ENCODE data around the gene ZKSCAN1. TPM values are rescaled to one million over a fixed set of nuclear protein-coding genes. Genes with fewer than 3 reads are reported as not detected.
A peak's percentile ranks its signal among the peaks of the same experiment; 100 is the strongest.

ZKSCAN1 gene
- total RNA-seq, 3 donors from 2014 or later, result 105 to 153 (median 129) TPM

DNA sequence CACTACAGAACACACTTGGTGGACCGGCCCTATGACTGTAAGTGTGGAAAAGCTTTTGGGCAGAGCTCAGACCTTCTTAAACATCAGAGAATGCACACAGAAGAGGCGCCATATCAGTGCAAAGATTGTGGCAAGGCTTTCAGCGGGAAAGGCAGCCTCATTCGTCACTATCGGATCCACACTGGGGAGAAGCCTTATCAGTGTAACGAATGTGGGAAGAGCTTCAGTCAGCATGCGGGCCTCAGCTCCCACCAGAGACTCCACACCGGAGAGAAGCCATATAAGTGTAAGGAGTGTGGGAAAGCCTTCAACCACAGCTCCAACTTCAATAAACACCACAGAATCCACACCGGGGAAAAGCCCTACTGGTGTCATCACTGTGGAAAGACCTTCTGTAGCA, 48.8 kb downstream of the ZKSCAN1 start:
- H3K9me3 ChIP-seq, result no peaks in the 10 kb centered on the region
- H3K4me3 ChIP-seq, result no peak overlapping the region
- intact Hi-C loops (cut with DNase I, micrococcal nuclease), result no loop called here
- ATAC-seq (no peak), DNase-seq (no peak)
- H3K36me3 ChIP-seq (ENCODE audit: low read depth), result no peaks in the 10 kb centered on the region
- TF ChIP-seq, protein P1, sequence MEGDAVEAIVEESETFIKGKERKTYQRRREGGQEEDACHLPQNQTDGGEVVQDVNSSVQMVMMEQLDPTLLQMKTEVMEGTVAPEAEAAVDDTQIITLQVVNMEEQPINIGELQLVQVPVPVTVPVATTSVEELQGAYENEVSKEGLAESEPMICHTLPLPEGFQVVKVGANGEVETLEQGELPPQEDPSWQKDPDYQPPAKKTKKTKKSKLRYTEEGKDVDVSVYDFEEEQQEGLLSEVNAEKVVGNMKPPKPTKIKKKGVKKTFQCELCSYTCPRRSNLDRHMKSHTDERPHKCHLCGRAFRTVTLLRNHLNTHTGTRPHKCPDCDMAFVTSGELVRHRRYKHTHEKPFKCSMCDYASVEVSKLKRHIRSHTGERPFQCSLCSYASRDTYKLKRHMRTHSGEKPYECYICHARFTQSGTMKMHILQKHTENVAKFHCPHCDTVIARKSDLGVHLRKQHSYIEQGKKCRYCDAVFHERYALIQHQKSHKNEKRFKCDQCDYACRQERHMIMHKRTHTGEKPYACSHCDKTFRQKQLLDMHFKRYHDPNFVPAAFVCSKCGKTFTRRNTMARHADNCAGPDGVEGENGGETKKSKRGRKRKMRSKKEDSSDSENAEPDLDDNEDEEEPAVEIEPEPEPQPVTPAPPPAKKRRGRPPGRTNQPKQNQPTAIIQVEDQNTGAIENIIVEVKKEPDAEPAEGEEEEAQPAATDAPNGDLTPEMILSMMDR (IDR thresholded peaks at IDR 0.05), result no peak
- H3K4me1 ChIP-seq (ENCODE audit: low read depth), result no peaks in the 10 kb centered on the region

DNA sequence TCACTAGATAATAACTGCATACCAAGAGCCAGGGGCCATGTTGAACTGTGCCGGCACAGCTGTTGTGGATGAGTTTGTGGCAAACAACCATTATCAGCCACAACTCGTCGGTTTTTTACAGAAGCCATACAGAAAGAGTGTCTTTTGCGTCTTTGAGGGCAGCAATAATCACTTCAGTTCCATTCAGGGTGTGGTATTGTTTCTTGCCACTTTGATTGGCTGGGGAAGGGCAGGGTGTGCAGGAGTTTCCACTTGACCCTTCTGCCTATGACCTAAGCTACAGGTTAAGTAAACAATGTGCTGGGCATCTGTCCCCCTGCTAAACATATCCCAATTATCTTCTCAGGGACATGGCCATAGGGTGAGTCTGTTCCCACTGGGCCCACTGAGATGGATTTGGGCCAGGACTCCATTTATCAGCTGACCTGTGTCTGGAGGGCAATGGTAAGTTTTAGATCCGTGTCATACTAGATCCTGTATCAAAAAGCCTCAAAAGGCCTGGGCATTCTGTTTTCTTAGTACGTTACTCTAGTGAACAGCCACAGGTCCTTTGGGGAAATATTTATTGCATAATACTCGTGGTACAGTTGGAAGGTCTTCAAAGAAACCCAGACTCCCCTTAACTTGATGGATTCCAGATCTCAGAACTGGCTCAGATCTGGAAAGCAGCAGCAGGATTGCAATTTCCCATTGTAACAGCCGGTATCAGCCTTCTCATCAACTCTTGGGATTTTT, 50.2 kb downstream of the ZKSCAN1 start:
- peaks cover 5% of the 10 kb centered on the region for H3K9me3 ChIP-seq
- no peaks in the 10 kb centered on the region for H3K4me1 ChIP-seq (ENCODE audit: low read depth)
- intact Hi-C loops (cut with DNase I, micrococcal nuclease), result no loop called here
- TF ChIP-seq, protein P1 (IDR thresholded peaks at IDR 0.05), result no peak
- no peak overlapping the region for H3K4me3 ChIP-seq
- ATAC-seq (peak; percentile 45), DNase-seq (no peak)
- H3K36me3 ChIP-seq (ENCODE audit: low read depth), result peaks cover under 1% of the 10 kb centered on the region

DNA sequence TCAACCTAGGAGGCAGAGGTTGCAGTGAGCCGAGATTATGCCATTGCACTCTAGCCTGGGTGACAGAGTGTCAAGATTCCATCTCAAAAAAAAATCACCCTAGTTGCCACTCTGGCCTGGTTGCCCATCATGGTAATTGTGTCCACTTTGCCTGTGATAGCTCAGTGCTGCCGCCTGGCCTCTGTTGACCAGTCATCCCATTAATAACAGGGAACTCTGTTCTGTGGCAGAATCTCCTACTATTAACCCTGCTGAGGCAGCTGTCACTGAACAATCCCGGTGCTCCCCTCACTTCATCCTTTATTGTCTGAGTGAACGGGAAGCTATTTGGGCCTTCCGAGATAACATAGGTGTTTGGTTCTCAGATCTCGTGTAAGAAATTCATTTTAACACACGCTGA, 51.6 kb downstream of the ZKSCAN1 start:
- peaks cover 14% of the 10 kb centered on the region for H3K36me3 ChIP-seq (ENCODE audit: low read depth)
- ATAC-seq, result no peak
- TF ChIP-seq, protein P1 (IDR thresholded peaks at IDR 0.05), result no peak

DNA sequence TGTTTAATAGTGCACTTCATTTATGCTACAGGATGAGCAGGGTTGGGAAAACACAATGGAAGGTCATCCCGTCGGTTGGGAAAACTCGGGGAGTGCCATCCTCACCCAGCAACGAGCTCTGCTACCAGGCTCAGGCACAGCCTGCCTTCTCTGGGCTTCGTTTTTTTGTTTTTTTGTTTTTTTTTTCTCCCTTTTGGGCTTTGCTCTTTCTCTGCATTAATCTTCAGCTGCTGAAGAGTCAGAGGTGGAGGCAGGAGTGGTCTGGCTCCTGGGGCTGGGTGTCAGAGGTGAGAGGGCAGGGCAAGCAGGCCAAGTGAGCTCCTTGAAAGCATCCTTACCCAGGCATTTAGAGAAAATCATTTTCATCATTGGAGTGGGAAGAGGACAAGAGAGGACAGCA, 54.6 kb downstream of the ZKSCAN1 start:
- TF ChIP-seq, protein P1 (IDR thresholded peaks at IDR 0.05), result no peak
- H3K4me3 ChIP-seq, result no peak overlapping the region
- no peaks in the 10 kb centered on the region for H3K4me1 ChIP-seq (ENCODE audit: low read depth)
- H3K36me3 ChIP-seq (ENCODE audit: low read depth), result peaks cover 34% of the 10 kb centered on the region
- DNase-seq, result no peak
- H3K9me3 ChIP-seq, result peaks cover 28% of the 10 kb centered on the region
- no peak for ATAC-seq
- intact Hi-C loops (cut with DNase I, micrococcal nuclease), result no loop called here

More for the DNA sequence above, 51.6 kb downstream of the ZKSCAN1 start:
- no peak overlapping the region for H3K4me3 ChIP-seq
- peaks cover 18% of the 10 kb centered on the region for H3K9me3 ChIP-seq
- no peaks in the 10 kb centered on the region for H3K4me1 ChIP-seq (ENCODE audit: low read depth)
- intact Hi-C loops (cut with DNase I, micrococcal nuclease), result no loop called here
- no peak for DNase-seq

DNA sequence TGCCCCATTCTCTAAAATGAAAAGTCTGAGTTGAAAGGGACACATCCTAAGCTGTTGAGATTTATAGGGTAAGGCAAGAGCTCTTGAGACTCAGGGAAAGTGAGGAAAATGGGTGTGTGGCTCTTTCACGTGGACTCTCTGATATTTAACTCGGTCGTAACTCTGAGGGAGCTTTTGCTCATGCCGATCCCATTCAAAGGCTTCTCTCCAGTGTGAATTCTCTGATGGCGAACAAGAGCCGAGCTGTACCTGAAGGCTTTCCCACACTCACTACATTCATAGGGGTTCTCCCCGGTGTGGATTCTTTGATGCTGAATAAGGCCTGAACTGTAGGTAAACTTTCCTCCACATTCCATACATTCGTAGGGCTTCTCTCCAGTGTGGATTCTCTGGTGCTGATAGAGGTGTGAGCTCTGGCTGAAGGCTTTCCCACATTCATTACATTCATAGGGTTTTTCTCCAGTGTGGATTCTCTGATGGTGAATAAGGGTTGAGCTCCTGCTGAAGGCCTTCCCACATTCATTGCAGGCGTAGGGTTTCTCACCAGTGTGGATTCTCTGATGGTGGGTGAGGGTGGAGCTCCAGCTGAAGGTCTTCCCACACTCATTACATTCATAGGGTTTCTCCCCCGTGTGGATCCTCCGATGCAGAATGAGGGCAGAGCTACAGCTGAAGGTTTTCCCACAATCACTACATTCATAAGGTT, 55.8 kb downstream of the ZKSCAN1 start:
- Histone ChIP-seq H3K9me3 (peaks cover 28% of the 10 kb centered on the region), H3K36me3 (ENCODE audit: low read depth) (peaks cover 34% of the 10 kb centered on the region), H3K4me3 (no peak overlapping the region), H3K4me1 (ENCODE audit: low read depth) (no peaks in the 10 kb centered on the region)
- DNase-seq, result no peak
- ATAC-seq, result no peak
- TF ChIP-seq, protein P1 (IDR thresholded peaks at IDR 0.05), result no peak
- intact Hi-C loops (cut with DNase I, micrococcal nuclease), result no loop called here
